ENCODE results near the gene ROBO1.

GRCh38 chr3:78917536-78917935 is 850.3 kb downstream of the ROBO1 start:
- no peak for TF ChIP-seq CTCF (IDR thresholded peaks at IDR 0.05; ENCODE audit: extremely low read depth in 1 of 2, insufficient read depth in 1 of 2, low read depth in 1 of 2, low read length in 2 of 2)
- no peak for TF ChIP-seq POLR2A (IDR thresholded peaks at IDR 0.05; ENCODE audit: low read depth, low read length)
- no peak for TF ChIP-seq EZH2 (IDR thresholded peaks at IDR 0.05; ENCODE audit: borderline replicate concordance, low read depth, low read length, severe bottlenecking)
- TF ChIP-seq POLR2AphosphoS5 (IDR thresholded peaks at IDR 0.05; ENCODE audit: insufficient read depth, low read depth, low read length), result no peak
- TF ChIP-seq JUN (IDR thresholded peaks at IDR 0.05; ENCODE audit: borderline replicate concordance, insufficient read depth, insufficient read length, low read depth), result no peak
- no peak for TF ChIP-seq FOS (IDR thresholded peaks at IDR 0.05; ENCODE audit: borderline replicate concordance, insufficient read depth, low read length)
- no peak for TF ChIP-seq GATA2 (IDR thresholded peaks at IDR 0.05; ENCODE audit: insufficient read depth, insufficient read length, low read depth, low read length)
- no peak for TF ChIP-seq MYC (IDR thresholded peaks at IDR 0.05; ENCODE audit: low read depth, low read length)
- TF ChIP-seq, protein P1, sequence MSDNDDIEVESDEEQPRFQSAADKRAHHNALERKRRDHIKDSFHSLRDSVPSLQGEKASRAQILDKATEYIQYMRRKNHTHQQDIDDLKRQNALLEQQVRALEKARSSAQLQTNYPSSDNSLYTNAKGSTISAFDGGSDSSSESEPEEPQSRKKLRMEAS (IDR thresholded peaks at IDR 0.05; ENCODE audit: insufficient read depth, insufficient read length), result no peak

Measured in endothelial cell of umbilical vein (primary cell).